PC-3 (cell line): ENCODE data around the gene COMT. TPM values are rescaled to one million over a fixed set of nuclear protein-coding genes. Genes with fewer than 3 reads are reported as not detected.
A peak's percentile ranks its signal among the peaks of the same experiment; 100 is the strongest.

Source experiments
- ATAC-seq: fragments of 200-7000 bp; cut with Tn5 transposase; 2 replicates; pipeline ENCODE4 v1.9.1; 2020; ENCODE audit warnings: mild to moderate bottlenecking, moderate library complexity
- BruUV-seq: library from RNA; stranded (reverse); fragments of 400-500 nt; replicated peaks from 2 replicates; lab custom pipeline; 2021; lab: Mats Ljungman, UMichigan
- CTCF ChIA-PET: fragments of 300-600 bp; sonication (Branson Sonifier 250); formaldehyde crosslinking; loops from one replicate; lab custom pipeline; 2022; ENCODE audit warnings: antibody characterized with exemption; lab: Charles Lee
- POLR2A ChIA-PET: fragments of 300-600 bp; sonication (Branson Sonifier 250); formaldehyde crosslinking; loops from one replicate; lab custom pipeline; 2022; ENCODE audit warnings: antibody characterized with exemption; ENCODE audit not compliant: unreplicated experiment; lab: Charles Lee
- DNase-seq: peaks from one replicate; pipeline ENCODE4 v3.0.0-alpha.2; 2015
- H2AFZ ChIP-seq: fragments of 300-600 bp; sonication (generic); 2 replicates; pipeline ENCODE4 v1.6.0; 2016; ENCODE audit warnings: antibody characterized with exemption, low read length
- H3F3A ChIP-seq: fragments of 300-600 bp; sonication (generic); one replicate; pipeline ENCODE4 v1.6.0; 2017; ENCODE audit warnings: antibody characterized with exemption, low read length, control low read depth, mild to moderate bottlenecking; ENCODE audit not compliant: unreplicated experiment
- H3K27ac ChIP-seq: fragments of 300-600 bp; sonication (generic); 2 replicates; pipeline ENCODE4 v1.5.1; 2016; ENCODE audit warnings: mild to moderate bottlenecking, low read length
- H3K27me3 ChIP-seq: fragments of 300-600 bp; sonication (generic); 2 replicates; pipeline ENCODE4 v1.6.1; 2016; ENCODE audit warnings: low read length, mixed read lengths
- H3K36me3 ChIP-seq: fragments of 300-600 bp; sonication (generic); 2 replicates; pipeline ENCODE4 v1.6.1; 2016; ENCODE audit warnings: low read depth, mixed run types, low read length, mixed read lengths
- H3K4me1 ChIP-seq: fragments of 300-600 bp; sonication (generic); 2 replicates; pipeline ENCODE4 v1.5.1; 2016; ENCODE audit warnings: low read length; ENCODE audit not compliant: insufficient read depth
- H3K4me2 ChIP-seq: fragments of 300-600 bp; sonication (generic); 2 replicates; pipeline ENCODE4 v1.6.0; 2016; ENCODE audit warnings: low read length
- H3K4me3 ChIP-seq: fragments of 300-600 bp; sonication (generic); 2 replicates; pipeline ENCODE4 v1.5.1; 2016; ENCODE audit warnings: mild to moderate bottlenecking, low read length, mixed read lengths
- H3K79me2 ChIP-seq: fragments of 300-600 bp; sonication (generic); 2 replicates; pipeline ENCODE4 v1.6.1; 2017; ENCODE audit warnings: low read length, mixed read lengths
- H3K9ac ChIP-seq: fragments of 300-600 bp; sonication (generic); 2 replicates; pipeline ENCODE4 v1.6.0; 2016; ENCODE audit warnings: mild to moderate bottlenecking, low read length
- H3K9me2 ChIP-seq: fragments of 300-600 bp; sonication (generic); replicated peaks from 2 replicates; pipeline ENCODE4 v1.6.1; 2016; ENCODE audit warnings: mixed run types, low read length, mixed read lengths
- H3K9me3 ChIP-seq: fragments of 300-600 bp; sonication (generic); 2 replicates; pipeline ENCODE4 v1.6.1; 2016; ENCODE audit warnings: low read length, mixed read lengths
- H4K20me1 ChIP-seq: fragments of 300-600 bp; sonication (generic); 2 replicates; pipeline ENCODE4 v1.6.1; 2016; ENCODE audit warnings: low read length, mixed read lengths
- EZH2 ChIP-seq: fragments of 300-600 bp; sonication (generic); IDR thresholded peaks from one replicate; pipeline ENCODE4 v1.6.1; 2017; ENCODE audit warnings: antibody characterized with exemption, mild to moderate bottlenecking, low read length; ENCODE audit not compliant: unreplicated experiment
- EZH2phosphoT487 ChIP-seq: fragments of 300-600 bp; sonication (generic); IDR thresholded peaks from 2 replicates; pipeline ENCODE4 v1.6.1; 2018; ENCODE audit warnings: mild to moderate bottlenecking, antibody characterized with exemption, low read length, borderline replicate concordance
- intact Hi-C: fragments of 100-400 bp; cut with micrococcal nuclease; formaldehyde crosslinking; loops from 2 replicates; pipeline ENCODE4 v1.9.0; 2023
- total RNA-seq: library from RNA; depleted of rRNA; stranded (reverse); fragments of >200 nt; gene quantifications from 2 replicates; pipeline ENCODE4 v1.2.3, GENCODE V29; 2014
- TF ChIP-seq, protein P1 (sequence below): fragments of 300-600 bp; sonication (generic); conservative IDR thresholded peaks from 2 replicates; pipeline ENCODE4 v1.5.1; 2017; ENCODE audit warnings: antibody characterized with exemption, low read depth, mild to moderate bottlenecking, low read length

COMT gene
- total RNA-seq, 1 experiment from 2014 or later: 204 TPM

DNA sequence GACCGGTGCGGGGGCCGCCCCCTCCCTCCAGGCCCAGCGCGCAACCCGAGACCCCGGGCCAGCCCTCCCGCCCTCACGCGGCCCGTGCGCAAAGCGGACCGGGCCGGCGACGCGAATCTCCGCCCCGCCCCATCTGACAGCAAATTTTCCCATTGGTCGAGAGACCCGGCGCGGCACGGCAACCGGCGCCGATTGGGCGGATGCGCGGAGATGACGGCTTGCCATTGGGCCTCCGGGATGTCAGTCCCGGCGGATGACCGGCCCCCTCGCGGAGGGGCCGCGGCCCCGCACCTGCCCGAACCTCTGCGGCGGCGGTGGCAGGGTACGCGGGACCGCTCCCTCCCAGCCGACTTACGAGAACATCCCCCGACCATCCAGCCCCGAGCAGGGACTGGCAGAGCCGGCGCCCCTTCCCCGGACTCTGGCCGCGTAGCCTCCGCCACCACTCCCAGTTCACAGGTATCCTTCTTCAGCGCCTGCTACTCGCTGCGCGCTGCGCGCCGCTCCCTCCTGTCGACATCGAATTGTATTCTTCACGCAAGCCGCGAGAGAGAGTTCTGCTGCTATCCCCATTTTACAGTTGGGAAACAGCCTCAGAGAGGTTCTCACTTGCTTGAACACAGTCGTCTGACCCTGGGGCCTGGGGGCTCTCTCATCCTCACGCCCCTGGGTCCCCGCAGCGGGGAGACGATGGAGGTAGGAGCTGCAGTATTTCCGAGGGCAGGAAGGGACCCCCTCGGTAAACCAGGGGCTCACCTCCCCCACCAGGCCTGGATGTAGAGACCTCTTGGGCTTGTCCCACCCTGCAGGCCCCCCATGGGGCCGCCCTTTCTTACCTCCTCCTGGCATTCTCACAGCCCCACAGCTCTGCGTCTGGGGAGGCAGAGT is 75.4 kb downstream of the COMT start, which contains the start of gene ARVCF:
ARVCF (minus strand) TSS at position 90 of the 888 bp plus-strand sequence. CDS start 26,029 bp downstream, outside the sequence.
- Histone ChIP-seq H3K36me3 (no peaks in the 10 kb centered on the region), H3K27me3 (no peaks in the 10 kb centered on the region), H3K4me3 (peak within 1 kb of the TSS; percentile 61), H3F3A (no peaks in the 10 kb centered on the region), H3K79me2 (peaks cover 9% of the 10 kb centered on the region), H3K9ac (peak within 1 kb of the TSS; percentile 41; the same call in 1 of the 2 replicates), H4K20me1 (no peaks in the 10 kb centered on the region), H3K4me2 (peak within 1 kb of the TSS; percentile 79), H3K27ac (no peak within 1 kb of the TSS), H3K9me3 (no peaks in the 10 kb centered on the region), H3K9me2 (no peaks in the 10 kb centered on the region), H2AFZ (peak within 1 kb of the TSS; percentile 68), H3K4me1 (peaks cover 10% of the 10 kb centered on the region)
- POLR2A ChIA-PET: no interaction called here
- ATAC-seq (peak; percentile 64), DNase-seq (peak; percentile 86)
- TF ChIP-seq EZH2phosphoT487 (no peak), EZH2 (no peak)
- TF ChIP-seq, protein P1, sequence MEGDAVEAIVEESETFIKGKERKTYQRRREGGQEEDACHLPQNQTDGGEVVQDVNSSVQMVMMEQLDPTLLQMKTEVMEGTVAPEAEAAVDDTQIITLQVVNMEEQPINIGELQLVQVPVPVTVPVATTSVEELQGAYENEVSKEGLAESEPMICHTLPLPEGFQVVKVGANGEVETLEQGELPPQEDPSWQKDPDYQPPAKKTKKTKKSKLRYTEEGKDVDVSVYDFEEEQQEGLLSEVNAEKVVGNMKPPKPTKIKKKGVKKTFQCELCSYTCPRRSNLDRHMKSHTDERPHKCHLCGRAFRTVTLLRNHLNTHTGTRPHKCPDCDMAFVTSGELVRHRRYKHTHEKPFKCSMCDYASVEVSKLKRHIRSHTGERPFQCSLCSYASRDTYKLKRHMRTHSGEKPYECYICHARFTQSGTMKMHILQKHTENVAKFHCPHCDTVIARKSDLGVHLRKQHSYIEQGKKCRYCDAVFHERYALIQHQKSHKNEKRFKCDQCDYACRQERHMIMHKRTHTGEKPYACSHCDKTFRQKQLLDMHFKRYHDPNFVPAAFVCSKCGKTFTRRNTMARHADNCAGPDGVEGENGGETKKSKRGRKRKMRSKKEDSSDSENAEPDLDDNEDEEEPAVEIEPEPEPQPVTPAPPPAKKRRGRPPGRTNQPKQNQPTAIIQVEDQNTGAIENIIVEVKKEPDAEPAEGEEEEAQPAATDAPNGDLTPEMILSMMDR: no peak
- intact Hi-C loops: no loop called here
- CTCF ChIA-PET: no interaction called here
- BruUV-seq: no TSS peak

DNA sequence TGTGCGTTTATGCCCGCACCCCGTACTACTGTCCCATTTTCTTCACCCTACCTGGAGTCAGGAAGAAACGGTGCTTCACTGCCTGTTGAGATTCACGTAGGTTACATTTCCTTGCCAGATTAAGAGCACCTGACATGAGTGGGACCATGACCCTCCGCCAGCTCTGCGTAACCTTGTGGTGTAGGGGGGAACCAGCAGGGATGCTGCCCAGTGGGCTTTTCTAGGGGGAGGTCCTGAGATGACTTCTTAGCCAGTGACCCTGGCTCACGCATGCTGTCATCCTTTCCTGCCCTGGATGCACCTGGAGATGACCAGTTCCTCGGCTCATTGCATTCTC is 76.0 kb downstream of the COMT start:
- Histone ChIP-seq H3K27me3 (no peaks in the 10 kb centered on the region), H3K9me2 (no peaks in the 10 kb centered on the region), H3K4me1 (peaks cover 17% of the 10 kb centered on the region), H3K4me3 (peak overlapping the region; percentile 61; the same call in 1 of the 2 replicates), H3K9ac (no peak overlapping the region), H3K36me3 (no peaks in the 10 kb centered on the region), H4K20me1 (no peaks in the 10 kb centered on the region), H3K4me2 (peak overlapping the region; percentile 79), H3F3A (no peaks in the 10 kb centered on the region), H3K27ac (no peak overlapping the region), H3K9me3 (no peaks in the 10 kb centered on the region), H3K79me2 (peaks cover 16% of the 10 kb centered on the region), H2AFZ (no peak overlapping the region)
- no peak for DNase-seq
- ChIA-PET CTCF (no interaction called here), POLR2A (no interaction called here)
- no peak for ATAC-seq
- no TSS peak for BruUV-seq
- TF ChIP-seq EZH2phosphoT487 (no peak), EZH2 (no peak)
- TF ChIP-seq, protein P1: no peak
- intact Hi-C loops: no loop called here

DNA sequence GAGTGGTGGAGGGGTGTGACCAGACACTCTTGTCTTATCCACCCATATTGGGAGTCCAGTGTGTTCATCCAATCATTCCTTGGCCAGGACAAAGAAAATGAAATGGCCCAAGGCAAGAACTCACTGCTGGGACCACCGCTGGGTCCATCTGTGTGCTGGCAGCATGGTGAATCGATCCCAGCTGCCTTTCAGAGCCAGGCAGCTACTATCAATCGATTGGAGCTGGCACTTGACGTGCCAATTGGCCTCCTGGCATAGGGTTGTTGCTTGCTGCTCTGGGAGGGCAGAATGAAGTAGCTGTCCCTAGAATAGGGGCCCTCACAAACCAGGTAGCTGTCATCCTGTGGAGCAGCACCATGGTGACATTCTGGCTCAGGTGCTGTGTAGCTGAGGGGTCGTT is 76.4 kb downstream of the COMT start:
- H2AFZ ChIP-seq: no peak overlapping the region
- no peaks in the 10 kb centered on the region for H3F3A ChIP-seq
- no peaks in the 10 kb centered on the region for H3K36me3 ChIP-seq
- H3K9ac ChIP-seq: no peak overlapping the region
- no peak for TF ChIP-seq EZH2
- TF ChIP-seq, protein P1: no peak
- TF ChIP-seq EZH2phosphoT487: no peak
- H4K20me1 ChIP-seq: no peaks in the 10 kb centered on the region
- no peak for DNase-seq
- no peak overlapping the region for H3K4me2 ChIP-seq
- ChIA-PET POLR2A (no interaction called here), CTCF (no interaction called here)
- peaks cover 17% of the 10 kb centered on the region for H3K4me1 ChIP-seq
- H3K79me2 ChIP-seq: peaks cover 20% of the 10 kb centered on the region
- no peaks in the 10 kb centered on the region for H3K9me2 ChIP-seq
- intact Hi-C loops: no loop called here
- H3K27me3 ChIP-seq: no peaks in the 10 kb centered on the region
- H3K4me3 ChIP-seq: no peak overlapping the region
- ATAC-seq: no peak
- H3K9me3 ChIP-seq: no peaks in the 10 kb centered on the region
- BruUV-seq: no TSS peak
- H3K27ac ChIP-seq: no peak overlapping the region
